CD14-positive monocyte (primary cell): ENCODE data around the gene TRABD2B. TPM values are rescaled to one million over a fixed set of nuclear protein-coding genes. Genes with fewer than 3 reads are reported as not detected.

Source experiments
- DNase-seq, 3 donors: peaks; one replicate each; pipeline ENCODE4 v3.0.0-alpha.2; 2011 to 2022
- H2AFZ ChIP-seq: 2 replicates; pipeline ENCODE4 v1.6.0; 2012; ENCODE audit warnings: mild to moderate bottlenecking, low read depth, low read length, inconsistent platforms; ENCODE audit not compliant: insufficient read depth, poor library complexity, severe bottlenecking
- H3K27ac ChIP-seq, 2 donors: 1 replicate in 1 of 2; 2 replicates in 1 of 2; pipeline ENCODE4 v1.5.1; 2012 to 2013; ENCODE audit warnings: low read length in 2 of 2, control low read depth in 1 of 2, inconsistent platforms in 1 of 2, low read depth in 1 of 2, mild to moderate bottlenecking in 1 of 2
- H3K27me3 ChIP-seq, 2 donors: one replicate each; pipeline versions ENCODE4 v1.6.0 to v1.6.1; 2011 to 2013; ENCODE audit warnings: low read length in 2 of 2; ENCODE audit not compliant: control insufficient read depth in 2 of 2, insufficient read depth in 2 of 2
- H3K36me3 ChIP-seq, 2 donors: replicated peaks in 1 of 2; 1 replicate in 1 of 2; 2 replicates in 1 of 2; pipeline versions ENCODE4 v1.5.1 to v1.6.1; 2012 to 2013; ENCODE audit warnings: low read length in 2 of 2, control low read depth in 1 of 2, inconsistent platforms in 1 of 2, mild to moderate bottlenecking in 1 of 2; ENCODE audit not compliant: insufficient read depth in 2 of 2, control insufficient read depth in 1 of 2
- H3K4me1 ChIP-seq, 2 donors: 1 replicate in 1 of 2; 2 replicates in 1 of 2; pipeline versions ENCODE4 v1.5.1 to v1.6.1; 2012 to 2013; ENCODE audit warnings: low read length in 2 of 2, control low read depth in 1 of 2, inconsistent platforms in 1 of 2, mild to moderate bottlenecking in 1 of 2, moderate library complexity in 1 of 2; ENCODE audit not compliant: insufficient read depth in 2 of 2, control insufficient read depth in 1 of 2
- H3K4me2 ChIP-seq: replicated peaks from 2 replicates; pipeline ENCODE3; 2012; ENCODE audit warnings: low read length, moderate library complexity, mild to moderate bottlenecking; ENCODE audit not compliant: poor library complexity, severe bottlenecking; ENCODE audit errors: extremely low read depth
- H3K4me3 ChIP-seq, 3 experiments: fragments of 200-600 bp in 1 of 3; sonication (generic) in 1 of 3; replicated peaks in 1 of 3; 1 replicate in 2 of 3; 2 replicates in 1 of 3; pipeline ENCODE4 v1.5.1; 2011 to 2013; ENCODE audit warnings: low read length in 3 of 3, mild to moderate bottlenecking in 3 of 3, control low read depth in 2 of 3, low read depth in 2 of 3, inconsistent platforms in 1 of 3, moderate library complexity in 1 of 3
- H3K79me2 ChIP-seq: 2 replicates; pipeline ENCODE4 v1.6.0; 2012; ENCODE audit warnings: mild to moderate bottlenecking, control low read depth, inconsistent platforms, low read length, moderate library complexity; ENCODE audit not compliant: insufficient read depth
- H3K9ac ChIP-seq: 2 replicates; pipeline ENCODE4 v1.6.0; 2017; ENCODE audit warnings: low read length, mild to moderate bottlenecking; ENCODE audit not compliant: insufficient read depth, poor library complexity, severe bottlenecking
- H3K9me3 ChIP-seq, 2 donors: replicated peaks in 1 of 2; 1 replicate in 1 of 2; 2 replicates in 1 of 2; pipeline versions ENCODE4 v1.5.1 to v1.6.1; 2012 to 2013; ENCODE audit warnings: low read length in 2 of 2, control low read depth in 1 of 2; ENCODE audit not compliant: control insufficient read depth in 1 of 2, insufficient read depth in 1 of 2
- H4K20me1 ChIP-seq: 2 replicates; pipeline ENCODE4 v1.6.0; 2012; ENCODE audit warnings: mild to moderate bottlenecking, low read length, control low read depth, moderate library complexity; ENCODE audit not compliant: insufficient read depth
- H3K27ac Mint-ChIP-seq, 7 donors: one replicate each; pipeline ENCODE4 v1.8.0; 2020; ENCODE audit warnings: mild to moderate bottlenecking in 7 of 7, mixed read lengths in 7 of 7, moderate library complexity in 6 of 7, inconsistent platforms in 2 of 7
- H3K27me3 Mint-ChIP-seq, 3 donors: one replicate each; pipeline ENCODE4 v1.8.0; 2021 to 2022; ENCODE audit warnings: low read depth in 3 of 3, mild to moderate bottlenecking in 3 of 3, mixed read lengths in 3 of 3, moderate library complexity in 3 of 3, inconsistent platforms in 1 of 3
- H3K36me3 Mint-ChIP-seq, 2 donors: one replicate each; pipeline ENCODE4 v1.8.0; 2020; ENCODE audit warnings: mixed read lengths in 2 of 2, inconsistent platforms in 1 of 2, mild to moderate bottlenecking in 1 of 2
- H3K4me1 Mint-ChIP-seq: one replicate; pipeline ENCODE4 v1.8.0; 2020; ENCODE audit warnings: mild to moderate bottlenecking, mixed read lengths
- H3K4me3 Mint-ChIP-seq, 2 donors: one replicate each; pipeline ENCODE4 v1.8.0; 2020; ENCODE audit warnings: mild to moderate bottlenecking in 2 of 2, mixed read lengths in 2 of 2, moderate library complexity in 1 of 2
- H3K9me3 Mint-ChIP-seq, 7 donors: one replicate each; pipeline ENCODE4 v1.8.0; 2020 to 2022; ENCODE audit warnings: mixed read lengths in 7 of 7, mild to moderate bottlenecking in 6 of 7, moderate library complexity in 6 of 7, inconsistent platforms in 2 of 7
- CTCF ChIP-seq: fragments of 200-600 bp; IDR thresholded peaks from one replicate; pipeline ENCODE4 v1.8.0; 2022; ENCODE audit warnings: antibody characterized with exemption, mild to moderate bottlenecking
- WGBS: methylation state at CpG from one replicate; pipeline ENCODE4 v1.1.5; 2013; ENCODE audit warnings: missing lambda C conversion rate; ENCODE audit not compliant: insufficient coverage; 5-methylcytosine and 5-hydroxymethylcytosine counted together
- intact Hi-C, 2 donors: fragments of 100-400 bp; cut with micrococcal nuclease; formaldehyde crosslinking; loops; one replicate each; pipeline versions ENCODE4 v1.15.0 to v1.15.1; 2023
- polyA plus RNA-seq, 3 donors: library from polyadenylated mRNA; depleted of rRNA in 1 of 3; unstranded in 2 of 3; stranded (reverse) in 1 of 3; fragments of 300-500 nt in 2 of 3; fragments of >200 nt in 1 of 3; fragmentation: Illumina TruSeq in 2 of 3; gene quantifications; 1 replicate in 2 of 3; 2 replicates in 1 of 3; pipeline ENCODE4 v1.2.3, GENCODE V29; 2012 to 2021

Gene TRABD2B
- polyA plus RNA-seq, 3 donors, result not detected

- no peaks in the 10 kb centered on the region for H4K20me1 ChIP-seq
- H3K4me2 ChIP-seq, result no peak overlapping the region
- intact Hi-C loops, result no loop called here
- H3K36me3 ChIP-seq, result no peaks in the 10 kb centered on the region
- no peak for DNase-seq
- no peaks in the 10 kb centered on the region for H3K79me2 ChIP-seq
- Mint-ChIP-seq H3K27ac (no peak overlapping the region), H3K36me3 (no peaks in the 10 kb centered on the region), H3K4me1 (no peaks in the 10 kb centered on the region), H3K9me3 (no peaks in the 10 kb centered on the region), H3K4me3 (no peak overlapping the region), H3K27me3 (peaks cover 2 to 9% (median 7%) of the 10 kb centered on the region in 3 donors)
- no peaks in the 10 kb centered on the region for H3K4me1 ChIP-seq
- H3K4me3 ChIP-seq, result no peak overlapping the region
- no peak for TF ChIP-seq CTCF
- no peak overlapping the region for H2AFZ ChIP-seq
- no peak overlapping the region for H3K9ac ChIP-seq
- WGBS, result 96% methylated on average over 3 of the region's 3 CpGs
- no peaks in the 10 kb centered on the region for H3K9me3 ChIP-seq
- no peak overlapping the region for H3K27ac ChIP-seq
- H3K27me3 ChIP-seq, result peaks cover 0 to under 1% of the 10 kb centered on the region in 2 donors
Observed at GRCh38 chr1:47969478-47969877, 27.7 kb downstream of the TRABD2B start.

- no peak overlapping the region for H3K4me3 Mint-ChIP-seq
- no peaks in the 10 kb centered on the region for H3K36me3 ChIP-seq
- H3K4me3 ChIP-seq, result no peak overlapping the region
- H3K4me1 Mint-ChIP-seq, result no peaks in the 10 kb centered on the region
- H3K9me3 Mint-ChIP-seq, result no peaks in the 10 kb centered on the region
- TF ChIP-seq CTCF, result no peak
- H3K36me3 Mint-ChIP-seq, result no peaks in the 10 kb centered on the region
- no peak overlapping the region for H3K4me2 ChIP-seq
- H4K20me1 ChIP-seq, result no peaks in the 10 kb centered on the region
- no peak overlapping the region for H3K9ac ChIP-seq
- H3K27me3 ChIP-seq, result no peaks in the 10 kb centered on the region
- intact Hi-C loops, result no loop called here
- H3K27ac ChIP-seq, result no peak overlapping the region
- H3K27me3 Mint-ChIP-seq, result peaks cover 2 to 9% (median 4%) of the 10 kb centered on the region in 3 donors
- no peaks in the 10 kb centered on the region for H3K9me3 ChIP-seq
- H2AFZ ChIP-seq, result no peak overlapping the region
- no peaks in the 10 kb centered on the region for H3K79me2 ChIP-seq
- H3K27ac Mint-ChIP-seq, result no peak overlapping the region
- WGBS, result 20% methylated on average over 1 of the region's 3 CpGs
- DNase-seq, result no peak
- H3K4me1 ChIP-seq, result no peaks in the 10 kb centered on the region
Observed at GRCh38 chr1:47968556-47968888, 28.7 kb downstream of the TRABD2B start.
